Osteocyte (in vitro differentiated cells): ENCODE data around the gene PSMD3. TPM values are rescaled to one million over a fixed set of nuclear protein-coding genes. Genes with fewer than 3 reads are reported as not detected.

Experiments
- DNase-seq: peaks from one replicate; pipeline ENCODE4 v3.0.0; 2021; ENCODE audit warnings: mixed read lengths; ENCODE audit not compliant: unreplicated experiment; ENCODE audit errors: extremely low spot score
- H3K27ac Mint-ChIP-seq: one replicate; pipeline ENCODE4 v1.8.0; 2021; ENCODE audit warnings: mild to moderate bottlenecking, mixed read lengths; ENCODE audit not compliant: unreplicated experiment
- H3K27me3 Mint-ChIP-seq: one replicate; pipeline ENCODE4 v1.8.0; 2021; ENCODE audit warnings: mixed read lengths; ENCODE audit not compliant: unreplicated experiment
- H3K36me3 Mint-ChIP-seq: one replicate; pipeline ENCODE4 v1.8.0; 2021; ENCODE audit warnings: mixed read lengths; ENCODE audit not compliant: unreplicated experiment
- H3K4me1 Mint-ChIP-seq: one replicate; pipeline ENCODE4 v1.8.0; 2021; ENCODE audit warnings: mixed read lengths; ENCODE audit not compliant: unreplicated experiment
- H3K4me3 Mint-ChIP-seq: one replicate; pipeline ENCODE4 v1.8.0; 2021; ENCODE audit warnings: mild to moderate bottlenecking, moderate library complexity, mixed read lengths; ENCODE audit not compliant: unreplicated experiment
- H3K9me3 Mint-ChIP-seq: one replicate; pipeline ENCODE4 v1.8.0; 2021; ENCODE audit warnings: mixed read lengths; ENCODE audit not compliant: unreplicated experiment
- CTCF ChIP-seq: fragments of 200-600 bp; sonication (generic); IDR thresholded peaks from 2 replicates; pipeline ENCODE4 v1.5.0; 2021; ENCODE audit warnings: antibody characterized with exemption, mild to moderate bottlenecking, moderate library complexity
- total RNA-seq: library from RNA; stranded (reverse); gene quantifications from 2 replicates; pipeline ENCODE4 v1.2.1, GENCODE V29; 2021

PSMD3 gene
- total RNA-seq, 1 donor from 2014 or later: 96.9 TPM

- peak; percentile 93 for DNase-seq
These were observed 46.4 kb downstream of the PSMD3 start for GRCh38 chr17:40026816-40027613.

GRCh38 chr17:40027614-40028012 is 47.0 kb downstream of the PSMD3 start:
- TF ChIP-seq CTCF: no peak
- no peak overlapping the region for H3K4me3 Mint-ChIP-seq
- no peak overlapping the region for H3K27ac Mint-ChIP-seq
- H3K36me3 Mint-ChIP-seq: peaks cover 48% of the 10 kb centered on the region
- H3K9me3 Mint-ChIP-seq: no peaks in the 10 kb centered on the region
- no peak for DNase-seq
- H3K4me1 Mint-ChIP-seq: peaks cover 14% of the 10 kb centered on the region
- H3K27me3 Mint-ChIP-seq: no peaks in the 10 kb centered on the region

More at GRCh38 chr17:40026816-40027613, 46.4 kb downstream of the PSMD3 start:
- peaks cover 47% of the 10 kb centered on the region for H3K36me3 Mint-ChIP-seq
- H3K4me3 Mint-ChIP-seq: no peak overlapping the region
- TF ChIP-seq CTCF: peak; percentile 92
- no peaks in the 10 kb centered on the region for H3K27me3 Mint-ChIP-seq
- no peaks in the 10 kb centered on the region for H3K9me3 Mint-ChIP-seq
- H3K4me1 Mint-ChIP-seq: peaks cover 19% of the 10 kb centered on the region
- H3K27ac Mint-ChIP-seq: no peak overlapping the region

GRCh38 chr17:40028595-40028994 is 48.0 kb downstream of the PSMD3 start:
- Mint-ChIP-seq H3K27ac (no peak overlapping the region), H3K27me3 (no peaks in the 10 kb centered on the region), H3K9me3 (no peaks in the 10 kb centered on the region), H3K36me3 (peaks cover 54% of the 10 kb centered on the region), H3K4me1 (peaks cover 10% of the 10 kb centered on the region), H3K4me3 (no peak overlapping the region)
- DNase-seq: no peak
- no peak for TF ChIP-seq CTCF

GRCh38 chr17:40031706-40032105 is 51.1 kb downstream of the PSMD3 start:
- no peak for TF ChIP-seq CTCF

More at GRCh38 chr17:40031706-40032105, 51.1 kb downstream of the PSMD3 start:
- no peaks in the 10 kb centered on the region for H3K27me3 Mint-ChIP-seq
- DNase-seq: no peak
- peaks cover 6% of the 10 kb centered on the region for H3K4me1 Mint-ChIP-seq
- no peak overlapping the region for H3K4me3 Mint-ChIP-seq
- no peaks in the 10 kb centered on the region for H3K9me3 Mint-ChIP-seq
- no peak overlapping the region for H3K27ac Mint-ChIP-seq
- H3K36me3 Mint-ChIP-seq: peaks cover 39% of the 10 kb centered on the region
